ENCODE data around the gene MITD1.
A peak's percentile ranks its signal among the peaks of the same experiment; 100 is the strongest.

Gene MITD1

DNA sequence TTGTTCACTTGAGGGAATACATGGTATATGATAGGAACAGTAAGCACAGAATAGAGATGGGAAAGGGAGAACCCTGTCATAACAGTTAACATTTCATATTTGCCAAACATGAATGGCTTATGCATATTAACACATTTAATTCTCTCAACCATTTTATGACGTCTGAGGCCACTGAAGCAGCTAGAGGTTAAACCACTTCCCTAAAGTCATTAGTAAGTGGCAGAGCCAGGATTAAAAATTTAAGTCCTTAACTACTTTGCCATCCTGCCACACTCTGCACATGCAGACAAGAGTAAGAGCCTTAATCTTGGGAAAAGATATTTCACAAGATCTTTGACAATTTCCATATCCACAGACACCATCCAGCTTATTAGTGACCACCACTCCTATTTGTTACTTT lies 24.0 kb downstream of the MITD1 start:
- H3K27ac ChIP-seq (ENCODE audit: low read depth, low read length) = no peak overlapping the region
- H3K27me3 ChIP-seq (ENCODE audit: control insufficient read depth in 1 of 2, insufficient read depth in 2 of 2, low read length in 2 of 2) = no peaks in the 10 kb centered on the region
- H3K4me3 ChIP-seq (ENCODE audit: low read depth in 1 of 2, low read length in 2 of 2) = no peak overlapping the region
- no peaks in the 10 kb centered on the region for H3K9me3 ChIP-seq (ENCODE audit: control insufficient read depth in 1 of 2, low read length in 2 of 2)
- H3K9ac ChIP-seq (ENCODE audit: low read depth in 1 of 2, low read length in 2 of 2) = no peak overlapping the region
- peaks cover 0 to 3% of the 10 kb centered on the region in 2 donors for H3K36me3 ChIP-seq (ENCODE audit: control insufficient read depth in 1 of 2, insufficient read depth in 2 of 2, low read length in 2 of 2)
- H3K4me1 ChIP-seq (ENCODE audit: control insufficient read depth in 1 of 2, insufficient read depth in 2 of 2, low read length in 2 of 2) = peaks cover 14 to 24% of the 10 kb centered on the region in 2 donors

DNA sequence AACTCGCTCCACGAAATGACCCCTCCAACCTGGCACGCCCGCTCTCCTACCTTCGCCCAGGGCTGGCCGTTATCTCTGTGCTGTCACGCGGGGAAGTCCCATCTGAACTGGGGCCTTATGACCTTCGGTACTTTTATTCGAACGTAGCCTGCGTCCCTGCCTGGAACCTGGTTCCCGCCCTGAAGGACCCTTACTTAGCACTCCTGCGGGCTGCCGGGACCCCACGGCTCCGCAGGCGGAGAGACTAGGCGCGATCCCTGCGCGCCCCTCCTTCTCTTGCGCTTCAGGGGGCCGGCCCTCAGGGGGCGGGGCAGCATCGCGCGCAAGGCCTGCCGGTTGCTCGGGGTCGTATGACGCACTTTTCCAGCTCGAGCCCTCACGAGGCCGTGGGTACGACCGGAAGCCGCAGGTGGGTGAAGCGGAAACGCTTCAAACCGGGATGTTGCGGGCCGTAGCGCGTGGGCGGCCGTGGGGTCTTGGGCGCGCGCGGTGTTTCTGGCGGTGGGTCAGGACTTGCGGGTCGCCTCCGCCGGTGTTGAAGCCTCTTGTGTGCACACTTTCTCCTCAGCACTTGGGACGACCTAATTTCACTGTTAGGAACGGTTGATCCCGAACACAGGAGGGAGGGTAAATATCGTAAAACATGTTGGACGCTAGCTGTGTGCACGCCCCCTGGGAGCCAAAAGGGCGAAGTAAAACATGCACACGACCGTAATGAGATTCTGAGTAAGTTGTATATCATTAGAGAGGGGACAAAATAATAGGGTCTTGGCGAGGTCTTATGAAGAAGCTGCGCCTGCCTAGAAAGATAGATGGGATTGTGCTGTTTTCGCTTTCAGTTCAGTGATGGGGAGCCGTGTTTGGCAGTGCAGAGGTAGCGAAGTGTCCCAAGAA lies 26.0 kb downstream of the MITD1 start, which contains the start of the genes LIPT1 and TSGA10:
TSS of gene LIPT1 (plus strand) at position 325 of the 894 bp plus-strand sequence. CDS start 6,991 bp downstream, outside the sequence.
TSS of gene TSGA10 (minus strand) at position 300 of the 894 bp plus-strand sequence. CDS start 45,503 bp downstream, outside the sequence.
- Histone ChIP-seq H3K27me3 (ENCODE audit: control insufficient read depth in 1 of 2, insufficient read depth in 2 of 2, low read length in 2 of 2) (no peaks in the 10 kb centered on the region), H3K4me1 (ENCODE audit: control insufficient read depth in 1 of 2, insufficient read depth in 2 of 2, low read length in 2 of 2) (peaks cover 14 to 24% of the 10 kb centered on the region in 2 donors), H3K27ac (ENCODE audit: low read depth, low read length) (peak within 1 kb of the TSS; percentile 83), H3K9ac (ENCODE audit: low read depth in 1 of 2, low read length in 2 of 2) (peak within 1 kb of the TSS; percentile 91 to 94), H3K4me3 (ENCODE audit: low read depth in 1 of 2, low read length in 2 of 2) (peak within 1 kb of the TSS; percentile 95 to 99), H3K9me3 (ENCODE audit: control insufficient read depth in 1 of 2, low read length in 2 of 2) (no peaks in the 10 kb centered on the region), H3K36me3 (ENCODE audit: control insufficient read depth in 1 of 2, insufficient read depth in 2 of 2, low read length in 2 of 2) (peaks cover 0 to 3% of the 10 kb centered on the region in 2 donors)

- peak overlapping the region; percentile 95 to 99 for H3K4me3 ChIP-seq (ENCODE audit: low read depth in 1 of 2, low read length in 2 of 2)
- peaks cover 14 to 24% of the 10 kb centered on the region in 2 donors for H3K4me1 ChIP-seq (ENCODE audit: control insufficient read depth in 1 of 2, insufficient read depth in 2 of 2, low read length in 2 of 2)
- H3K27me3 ChIP-seq (ENCODE audit: control insufficient read depth in 1 of 2, insufficient read depth in 2 of 2, low read length in 2 of 2) = no peaks in the 10 kb centered on the region
- no peaks in the 10 kb centered on the region for H3K36me3 ChIP-seq (ENCODE audit: control insufficient read depth in 1 of 2, insufficient read depth in 2 of 2, low read length in 2 of 2)
- peak overlapping the region; percentile 83 for H3K27ac ChIP-seq (ENCODE audit: low read depth, low read length)
- H3K9me3 ChIP-seq (ENCODE audit: control insufficient read depth in 1 of 2, low read length in 2 of 2) = no peaks in the 10 kb centered on the region
- H3K9ac ChIP-seq (ENCODE audit: low read depth in 1 of 2, low read length in 2 of 2) = peak overlapping the region; percentile 91 to 94
Measured at GRCh38 chr2:99153921-99154604, 26.8 kb downstream of the MITD1 start.

- Histone ChIP-seq H3K9me3 (ENCODE audit: control insufficient read depth in 1 of 2, low read length in 2 of 2) (no peaks in the 10 kb centered on the region), H3K4me1 (ENCODE audit: control insufficient read depth in 1 of 2, insufficient read depth in 2 of 2, low read length in 2 of 2) (peaks cover 14 to 24% of the 10 kb centered on the region in 2 donors), H3K9ac (ENCODE audit: low read depth in 1 of 2, low read length in 2 of 2) (no peak overlapping the region), H3K27me3 (ENCODE audit: control insufficient read depth in 1 of 2, insufficient read depth in 2 of 2, low read length in 2 of 2) (no peaks in the 10 kb centered on the region), H3K27ac (ENCODE audit: low read depth, low read length) (no peak overlapping the region), H3K4me3 (ENCODE audit: low read depth in 1 of 2, low read length in 2 of 2) (no peak overlapping the region), H3K36me3 (ENCODE audit: control insufficient read depth in 1 of 2, insufficient read depth in 2 of 2, low read length in 2 of 2) (no peaks in the 10 kb centered on the region)
Measured at GRCh38 chr2:99152199-99152895, 28.5 kb downstream of the MITD1 start.

- no peak overlapping the region for H3K27ac ChIP-seq (ENCODE audit: low read depth, low read length)
- no peaks in the 10 kb centered on the region for H3K27me3 ChIP-seq (ENCODE audit: control insufficient read depth in 1 of 2, insufficient read depth in 2 of 2, low read length in 2 of 2)
- H3K4me3 ChIP-seq (ENCODE audit: low read depth in 1 of 2, low read length in 2 of 2) = no peak overlapping the region
- H3K36me3 ChIP-seq (ENCODE audit: control insufficient read depth in 1 of 2, insufficient read depth in 2 of 2, low read length in 2 of 2) = no peaks in the 10 kb centered on the region
- H3K4me1 ChIP-seq (ENCODE audit: control insufficient read depth in 1 of 2, insufficient read depth in 2 of 2, low read length in 2 of 2) = peaks cover 10 to 14% of the 10 kb centered on the region in 2 donors
- H3K9ac ChIP-seq (ENCODE audit: low read depth in 1 of 2, low read length in 2 of 2) = no peak overlapping the region
- no peaks in the 10 kb centered on the region for H3K9me3 ChIP-seq (ENCODE audit: control insufficient read depth in 1 of 2, low read length in 2 of 2)
Measured at GRCh38 chr2:99150706-99151105, 30.2 kb downstream of the MITD1 start.

GRCh38 chr2:99141110-99142108 lies 39.4 kb downstream of the MITD1 start, which contains the start of gene C2orf15:
Gene C2orf15 (plus strand): TSS chr2:99141707. CDS start chr2:99150559, 8,852 bp downstream.
- Histone ChIP-seq H3K36me3 (ENCODE audit: control insufficient read depth in 1 of 2, insufficient read depth in 2 of 2, low read length in 2 of 2) (no peaks in the 10 kb centered on the region), H3K9ac (ENCODE audit: low read depth in 1 of 2, low read length in 2 of 2) (peak within 1 kb of the TSS; percentile 67 to 96), H3K4me3 (ENCODE audit: low read depth in 1 of 2, low read length in 2 of 2) (peak within 1 kb of the TSS; percentile 89 to 93), H3K27me3 (ENCODE audit: control insufficient read depth in 1 of 2, insufficient read depth in 2 of 2, low read length in 2 of 2) (no peaks in the 10 kb centered on the region), H3K27ac (ENCODE audit: low read depth, low read length) (peak within 1 kb of the TSS; percentile 96), H3K9me3 (ENCODE audit: control insufficient read depth in 1 of 2, low read length in 2 of 2) (no peaks in the 10 kb centered on the region), H3K4me1 (ENCODE audit: control insufficient read depth in 1 of 2, insufficient read depth in 2 of 2, low read length in 2 of 2) (peaks cover 2 to 4% of the 10 kb centered on the region in 2 donors)

- H3K27me3 ChIP-seq (ENCODE audit: control insufficient read depth in 1 of 2, insufficient read depth in 2 of 2, low read length in 2 of 2) = no peaks in the 10 kb centered on the region
- H3K9me3 ChIP-seq (ENCODE audit: control insufficient read depth in 1 of 2, low read length in 2 of 2) = no peaks in the 10 kb centered on the region
- peak overlapping the region; percentile 67 to 73 for H3K9ac ChIP-seq (ENCODE audit: low read depth in 1 of 2, low read length in 2 of 2)
- H3K36me3 ChIP-seq (ENCODE audit: control insufficient read depth in 1 of 2, insufficient read depth in 2 of 2, low read length in 2 of 2) = no peaks in the 10 kb centered on the region
- H3K27ac ChIP-seq (ENCODE audit: low read depth, low read length) = peak overlapping the region; percentile 96
- H3K4me3 ChIP-seq (ENCODE audit: low read depth in 1 of 2, low read length in 2 of 2) = peak overlapping the region; percentile 89 to 93
- H3K4me1 ChIP-seq (ENCODE audit: control insufficient read depth in 1 of 2, insufficient read depth in 2 of 2, low read length in 2 of 2) = peaks cover 2 to 4% of the 10 kb centered on the region in 2 donors
Measured at GRCh38 chr2:99140860-99141109, 40.1 kb downstream of the MITD1 start.

DNA sequence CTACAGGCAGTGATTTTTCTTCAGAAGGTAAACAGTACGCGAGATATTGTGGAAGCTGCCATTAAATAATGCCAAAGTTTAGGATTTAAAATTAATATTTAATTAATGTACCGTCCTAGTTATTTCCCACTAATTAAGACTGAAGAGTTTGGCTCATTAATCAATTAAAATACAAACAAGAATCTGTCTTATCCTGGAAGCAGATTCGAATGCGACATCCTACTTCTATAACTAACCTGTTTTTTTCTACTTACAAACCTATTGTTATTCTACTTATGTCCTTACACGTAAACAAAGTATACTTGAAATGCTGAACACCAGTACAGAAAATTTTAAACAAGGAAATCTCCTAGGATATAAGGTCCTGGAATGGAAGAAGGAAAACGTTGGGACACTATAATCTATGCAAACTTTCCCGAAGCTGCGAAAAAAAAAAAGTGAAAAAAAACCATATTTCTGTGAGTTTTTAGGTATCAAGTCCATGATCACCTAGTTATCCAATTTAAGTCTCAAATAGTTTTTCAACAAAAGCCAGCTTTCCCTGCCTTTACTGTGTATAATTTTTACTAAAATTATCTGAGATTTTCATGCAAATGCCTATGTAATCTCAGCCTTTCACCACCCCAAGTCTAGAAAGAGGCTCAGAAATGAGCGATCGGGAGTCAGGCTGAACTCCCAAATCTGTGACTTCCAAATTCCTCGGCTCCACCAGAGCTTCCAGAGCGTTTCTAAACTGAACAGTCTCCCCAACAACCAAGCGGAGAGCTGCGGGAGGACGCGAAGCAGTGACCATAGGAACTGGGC lies 40.6 kb downstream of the MITD1 start:
- Histone ChIP-seq H3K4me3 (ENCODE audit: low read depth in 1 of 2, low read length in 2 of 2) (peak overlapping the region; percentile 89 to 93), H3K36me3 (ENCODE audit: control insufficient read depth in 1 of 2, insufficient read depth in 2 of 2, low read length in 2 of 2) (no peaks in the 10 kb centered on the region), H3K27me3 (ENCODE audit: control insufficient read depth in 1 of 2, insufficient read depth in 2 of 2, low read length in 2 of 2) (no peaks in the 10 kb centered on the region), H3K4me1 (ENCODE audit: control insufficient read depth in 1 of 2, insufficient read depth in 2 of 2, low read length in 2 of 2) (peaks cover 2 to 4% of the 10 kb centered on the region in 2 donors), H3K9ac (ENCODE audit: low read depth in 1 of 2, low read length in 2 of 2) (peak overlapping the region; percentile 67 to 73), H3K27ac (ENCODE audit: low read depth, low read length) (peak overlapping the region; percentile 96), H3K9me3 (ENCODE audit: control insufficient read depth in 1 of 2, low read length in 2 of 2) (no peaks in the 10 kb centered on the region)
